ENCODE results near the gene PLPPR2. TPM values are rescaled to one million over a fixed set of nuclear protein-coding genes. Genes with fewer than 3 reads are reported as not detected.
"Not testable (repeated sequence)": the region's sequence is repeated elsewhere in the genome, so short reads cannot be mapped to it uniquely, and the experiment has no call there.

Gene PLPPR2
- total RNA-seq, 1 experiment from 2014 or later, result 25.2 TPM

DNA sequence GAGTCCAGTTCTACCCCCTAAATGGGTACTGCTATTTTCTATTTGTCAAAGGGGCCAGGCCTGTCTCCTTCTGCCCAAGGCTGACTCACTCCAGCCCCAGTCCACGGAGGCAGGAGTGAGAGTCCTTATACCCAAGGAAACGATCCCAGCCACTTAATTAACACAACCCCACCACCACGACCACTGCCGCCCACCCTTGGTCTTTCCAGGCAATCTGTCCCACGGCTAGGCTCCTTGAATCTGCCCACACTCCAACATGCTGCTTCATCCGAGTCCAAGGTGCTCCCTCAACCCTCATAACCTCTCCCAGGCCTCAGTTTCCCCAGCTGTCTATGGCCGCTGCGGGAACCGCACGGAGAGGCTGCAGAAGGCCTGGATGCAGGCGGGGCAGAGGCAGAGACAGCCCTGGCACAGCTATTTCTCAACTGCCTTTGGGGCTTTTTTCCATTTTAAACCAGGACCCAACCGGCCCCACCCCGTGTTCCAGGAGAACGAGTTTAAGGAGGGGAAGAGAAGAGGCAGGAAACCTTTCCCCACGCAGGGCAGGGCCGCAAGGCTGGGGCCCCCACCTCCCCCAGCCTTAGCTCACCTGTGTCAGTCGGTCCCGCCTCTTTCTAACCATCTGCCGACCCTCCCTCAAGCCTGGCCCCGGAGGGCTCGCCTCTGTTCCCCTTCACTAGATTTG is 16.5 kb upstream of the PLPPR2 start:
- ChIA-PET POLR2A (ENCODE audit: unreplicated experiment) (no interaction called here), CTCF (no interaction called here)
- Histone ChIP-seq H3K36me3 (ENCODE audit: low read depth) (peaks cover 44% of the 10 kb centered on the region), H3K27me3 (ENCODE audit: insufficient read depth, low read depth) (no peaks in the 10 kb centered on the region), H3K4me1 (replicated peaks; ENCODE audit: insufficient read depth) (peaks cover 22% of the 10 kb centered on the region), H3F3A (ENCODE audit: insufficient read depth, low read depth) (peaks cover 44% of the 10 kb centered on the region), H4K20me1 (ENCODE audit: insufficient read depth) (no peaks in the 10 kb centered on the region), H3K4me2 (peak overlapping the region; percentile 92), H3K27ac (no peak overlapping the region), H3K79me2 (ENCODE audit: low read depth) (peaks cover 29% of the 10 kb centered on the region), H3K9me2 (ENCODE audit: insufficient read depth) (no peaks in the 10 kb centered on the region), H3K4me3 (peak overlapping the region; percentile 84), H3K9me3 (ENCODE audit: insufficient read depth, low read depth) (no peaks in the 10 kb centered on the region), H2AFZ (peak overlapping the region; percentile 91)
- BruUV-seq (replicated peaks), result no TSS peak
- no peak for DNase-seq
- TF ChIP-seq EZH2 (IDR thresholded peaks at IDR 0.05; ENCODE audit: low read depth), result no peak
- intact Hi-C loops (cut with micrococcal nuclease; ENCODE audit: unreplicated experiment), result loop anchor here (1.0 kb wide), 1 partner anchor 17 kb away; the partner anchor contains the start of gene PLPPR2

DNA sequence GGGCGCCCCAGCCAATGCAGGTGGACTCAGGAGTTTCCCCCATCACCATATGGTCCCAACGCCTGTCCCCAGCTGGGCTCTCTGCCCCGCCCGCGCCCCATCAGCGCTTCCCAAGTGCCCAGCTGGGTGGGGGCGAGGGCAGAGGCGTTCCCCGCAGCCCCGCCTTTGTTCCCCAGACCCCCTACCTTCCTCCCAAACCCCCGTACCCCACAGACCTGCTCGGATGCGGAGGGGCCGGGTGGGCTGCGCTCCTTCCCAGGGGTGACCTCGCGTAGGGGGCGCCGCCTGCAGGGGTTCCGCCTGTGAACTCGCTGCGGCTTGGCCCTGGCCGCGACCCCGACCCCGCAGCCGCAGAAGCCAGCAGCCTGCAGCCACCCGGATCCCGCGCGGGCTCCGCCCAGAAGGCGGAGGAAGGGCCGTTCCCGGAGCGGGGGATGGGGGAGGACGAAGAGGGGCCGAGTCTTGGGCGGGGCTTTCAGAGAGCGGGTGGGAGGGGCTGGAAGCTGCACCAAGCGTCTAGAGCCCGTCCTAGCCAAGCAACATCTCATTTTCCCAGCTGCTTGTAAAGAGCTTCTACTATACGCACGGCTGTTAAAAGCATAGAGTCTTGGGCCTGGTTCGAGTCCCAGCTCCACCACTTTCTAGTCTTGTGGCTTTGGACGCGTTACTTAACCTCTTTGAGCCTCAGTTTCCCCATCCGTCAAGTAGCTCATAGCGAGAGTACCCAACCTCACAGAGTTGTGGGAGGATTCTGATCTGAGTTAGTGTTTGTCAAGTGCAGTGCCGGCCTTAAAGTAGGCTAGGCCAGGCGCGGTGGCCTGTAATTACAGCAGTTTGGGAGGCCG is 15.8 kb upstream of the PLPPR2 start, which contains the start of gene RAB3D:
TSS of gene RAB3D (minus strand) at position 404 of the 845 bp plus-strand sequence. CDS start 2,258 bp downstream, outside the sequence.
- BruUV-seq (replicated peaks), result no TSS peak
- Histone ChIP-seq H3K27me3 (ENCODE audit: insufficient read depth, low read depth) (no peaks in the 10 kb centered on the region), H3F3A (ENCODE audit: insufficient read depth, low read depth) (peaks cover 46% of the 10 kb centered on the region), H3K27ac (no peak within 1 kb of the TSS), H3K9me2 (ENCODE audit: insufficient read depth) (no peaks in the 10 kb centered on the region), H3K4me3 (peak within 1 kb of the TSS; percentile 84), H2AFZ (peak within 1 kb of the TSS; percentile 91), H3K79me2 (ENCODE audit: low read depth) (peaks cover 30% of the 10 kb centered on the region), H4K20me1 (ENCODE audit: insufficient read depth) (no peaks in the 10 kb centered on the region), H3K4me2 (peak within 1 kb of the TSS; percentile 92), H3K36me3 (ENCODE audit: low read depth) (peaks cover 39% of the 10 kb centered on the region), H3K4me1 (replicated peaks; ENCODE audit: insufficient read depth) (peaks cover 27% of the 10 kb centered on the region), H3K9me3 (ENCODE audit: insufficient read depth, low read depth) (no peaks in the 10 kb centered on the region)
- CTCF ChIA-PET, result no interaction called here
- POLR2A ChIA-PET (ENCODE audit: unreplicated experiment), result interaction anchor here (0.6 to 0.7 kb wide), 2 partner anchors 13 to 43 kb away, joined by 5 read pairs; partner anchors contain the start of gene TSPAN16
- peak; percentile 78 to 88 for DNase-seq
- TF ChIP-seq EZH2 (IDR thresholded peaks at IDR 0.05; ENCODE audit: low read depth), result no peak
- TF ChIP-seq, protein P1, sequence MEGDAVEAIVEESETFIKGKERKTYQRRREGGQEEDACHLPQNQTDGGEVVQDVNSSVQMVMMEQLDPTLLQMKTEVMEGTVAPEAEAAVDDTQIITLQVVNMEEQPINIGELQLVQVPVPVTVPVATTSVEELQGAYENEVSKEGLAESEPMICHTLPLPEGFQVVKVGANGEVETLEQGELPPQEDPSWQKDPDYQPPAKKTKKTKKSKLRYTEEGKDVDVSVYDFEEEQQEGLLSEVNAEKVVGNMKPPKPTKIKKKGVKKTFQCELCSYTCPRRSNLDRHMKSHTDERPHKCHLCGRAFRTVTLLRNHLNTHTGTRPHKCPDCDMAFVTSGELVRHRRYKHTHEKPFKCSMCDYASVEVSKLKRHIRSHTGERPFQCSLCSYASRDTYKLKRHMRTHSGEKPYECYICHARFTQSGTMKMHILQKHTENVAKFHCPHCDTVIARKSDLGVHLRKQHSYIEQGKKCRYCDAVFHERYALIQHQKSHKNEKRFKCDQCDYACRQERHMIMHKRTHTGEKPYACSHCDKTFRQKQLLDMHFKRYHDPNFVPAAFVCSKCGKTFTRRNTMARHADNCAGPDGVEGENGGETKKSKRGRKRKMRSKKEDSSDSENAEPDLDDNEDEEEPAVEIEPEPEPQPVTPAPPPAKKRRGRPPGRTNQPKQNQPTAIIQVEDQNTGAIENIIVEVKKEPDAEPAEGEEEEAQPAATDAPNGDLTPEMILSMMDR (conservative IDR thresholded peaks at IDR 0.05), result no peak
- intact Hi-C loops (cut with micrococcal nuclease; ENCODE audit: unreplicated experiment), result loop anchor here (1.0 kb wide), 1 partner anchor 16 kb away; the partner anchor contains the start of gene PLPPR2

DNA sequence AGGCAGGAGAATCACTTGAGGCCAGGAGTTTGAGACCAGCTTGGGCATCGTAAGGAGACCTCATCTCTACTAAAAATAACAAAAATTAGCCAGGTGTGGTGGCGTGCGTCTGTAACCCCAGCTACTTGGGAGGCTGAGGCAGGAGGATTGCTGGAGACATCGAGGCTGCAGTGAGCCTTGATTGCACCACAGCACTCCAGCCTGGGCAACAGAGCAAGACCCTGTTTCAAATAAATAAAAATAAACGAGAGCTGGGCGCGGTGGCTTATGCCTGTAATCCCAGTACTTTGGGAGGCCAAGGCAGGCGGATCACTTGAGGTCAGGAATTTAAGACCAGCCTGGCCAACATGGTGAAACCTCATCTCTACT is 15.1 kb upstream of the PLPPR2 start:
- H3K9me3 ChIP-seq (ENCODE audit: insufficient read depth, low read depth); intact Hi-C loops (cut with micrococcal nuclease; ENCODE audit: unreplicated experiment); H3K9me2 ChIP-seq (ENCODE audit: insufficient read depth); H3K27me3 ChIP-seq (ENCODE audit: insufficient read depth, low read depth); BruUV-seq (replicated peaks); DNase-seq; CTCF ChIA-PET; H3K27ac ChIP-seq; H4K20me1 ChIP-seq (ENCODE audit: insufficient read depth): not testable (repeated sequence)
- Histone ChIP-seq H3F3A (ENCODE audit: insufficient read depth, low read depth) (peaks cover 48% of the 10 kb centered on the region), H3K4me3 (peak overlapping the region; percentile 84; the same call in 1 of the 2 replicates), H2AFZ (peak overlapping the region; percentile 91; the same call in 1 of the 2 replicates), H3K79me2 (ENCODE audit: low read depth) (peaks cover 34% of the 10 kb centered on the region), H3K4me1 (replicated peaks; ENCODE audit: insufficient read depth) (peaks cover 32% of the 10 kb centered on the region), H3K36me3 (ENCODE audit: low read depth) (peaks cover 34% of the 10 kb centered on the region), H3K4me2 (peak overlapping the region; percentile 92)
- POLR2A ChIA-PET (ENCODE audit: unreplicated experiment), result interaction anchor here (0.7 kb wide), 1 partner anchor 44 kb away, joined by 5 read pairs; the partner anchor contains the start of gene TSPAN16

DNA sequence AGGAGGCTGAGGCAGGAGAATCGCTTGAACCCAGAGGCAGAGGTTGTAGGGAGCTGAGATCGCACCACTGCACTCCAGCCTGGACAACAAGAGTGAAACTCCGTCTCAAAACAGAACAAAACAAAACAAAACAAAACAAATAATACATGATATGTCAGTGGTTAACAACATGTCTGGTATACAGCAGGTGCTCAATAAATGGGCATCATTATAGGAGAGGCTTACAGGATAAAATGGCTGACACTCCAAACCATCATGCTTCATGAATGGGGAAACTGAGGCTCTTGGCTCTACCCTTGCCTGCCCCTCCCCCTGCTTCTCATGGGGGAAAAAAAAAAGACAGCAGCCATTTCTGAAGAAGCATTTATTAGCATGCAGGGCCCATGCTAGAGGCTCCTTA is 12.8 kb upstream of the PLPPR2 start:
- CTCF ChIA-PET, result no interaction called here
- Histone ChIP-seq H3F3A (ENCODE audit: insufficient read depth, low read depth) (peaks cover 61% of the 10 kb centered on the region), H4K20me1 (ENCODE audit: insufficient read depth) (no peaks in the 10 kb centered on the region), H3K79me2 (ENCODE audit: low read depth) (peaks cover 42% of the 10 kb centered on the region), H3K9me2 (ENCODE audit: insufficient read depth) (no peaks in the 10 kb centered on the region), H3K4me1 (replicated peaks; ENCODE audit: insufficient read depth) (peaks cover 42% of the 10 kb centered on the region), H2AFZ (no peak overlapping the region), H3K27ac (no peak overlapping the region), H3K9me3 (ENCODE audit: insufficient read depth, low read depth) (no peaks in the 10 kb centered on the region), H3K27me3 (ENCODE audit: insufficient read depth, low read depth) (no peaks in the 10 kb centered on the region), H3K4me3 (no peak overlapping the region), H3K36me3 (ENCODE audit: low read depth) (peaks cover 17% of the 10 kb centered on the region), H3K4me2 (no peak overlapping the region)
- no TSS peak for BruUV-seq (replicated peaks)
- POLR2A ChIA-PET (ENCODE audit: unreplicated experiment), result no interaction called here
- DNase-seq, result no peak
- TF ChIP-seq EZH2 (IDR thresholded peaks at IDR 0.05; ENCODE audit: low read depth), result no peak
- TF ChIP-seq, protein P1 (conservative IDR thresholded peaks at IDR 0.05), result no peak
- intact Hi-C loops (cut with micrococcal nuclease; ENCODE audit: unreplicated experiment), result no loop called here

Measured in PC-9 (cell line).